IgD-negative memory B cell (primary cell): ENCODE measurements around the gene AMIGO1. TPM values are rescaled to one million over a fixed set of nuclear protein-coding genes. Genes with fewer than 3 reads are reported as not detected.

Experiments used
- H3K27ac Mint-ChIP-seq, 3 donors: one replicate each; pipeline ENCODE4 v1.8.0; 2020 to 2022; ENCODE audit warnings: mild to moderate bottlenecking in 3 of 3, mixed read lengths in 3 of 3, moderate library complexity in 1 of 3
- H3K27me3 Mint-ChIP-seq: one replicate; pipeline ENCODE4 v1.8.0; 2021; ENCODE audit warnings: mixed read lengths
- H3K36me3 Mint-ChIP-seq: one replicate; pipeline ENCODE4 v1.8.0; 2020; ENCODE audit warnings: mild to moderate bottlenecking, mixed read lengths
- H3K4me1 Mint-ChIP-seq, 3 donors: one replicate each; pipeline ENCODE4 v1.8.0; 2020 to 2022; ENCODE audit warnings: mixed read lengths in 3 of 3, mild to moderate bottlenecking in 1 of 3
- H3K4me3 Mint-ChIP-seq, 4 donors: one replicate each; pipeline ENCODE4 v1.8.0; 2020 to 2022; ENCODE audit warnings: mild to moderate bottlenecking in 4 of 4, mixed read lengths in 4 of 4, moderate library complexity in 3 of 4
- H3K9me3 Mint-ChIP-seq, 3 donors: one replicate each; pipeline ENCODE4 v1.8.0; 2020 to 2021; ENCODE audit warnings: mixed read lengths in 3 of 3, mild to moderate bottlenecking in 1 of 3
- polyA plus RNA-seq: library from polyadenylated mRNA; unstranded; fragments of 300-500 nt; fragmentation: Illumina TruSeq; gene quantifications from one replicate; pipeline ENCODE4 v1.2.3, GENCODE V29; 2021

AMIGO1 gene
- polyA plus RNA-seq, 1 donor from 2014 or later: 0.88 TPM

DNA sequence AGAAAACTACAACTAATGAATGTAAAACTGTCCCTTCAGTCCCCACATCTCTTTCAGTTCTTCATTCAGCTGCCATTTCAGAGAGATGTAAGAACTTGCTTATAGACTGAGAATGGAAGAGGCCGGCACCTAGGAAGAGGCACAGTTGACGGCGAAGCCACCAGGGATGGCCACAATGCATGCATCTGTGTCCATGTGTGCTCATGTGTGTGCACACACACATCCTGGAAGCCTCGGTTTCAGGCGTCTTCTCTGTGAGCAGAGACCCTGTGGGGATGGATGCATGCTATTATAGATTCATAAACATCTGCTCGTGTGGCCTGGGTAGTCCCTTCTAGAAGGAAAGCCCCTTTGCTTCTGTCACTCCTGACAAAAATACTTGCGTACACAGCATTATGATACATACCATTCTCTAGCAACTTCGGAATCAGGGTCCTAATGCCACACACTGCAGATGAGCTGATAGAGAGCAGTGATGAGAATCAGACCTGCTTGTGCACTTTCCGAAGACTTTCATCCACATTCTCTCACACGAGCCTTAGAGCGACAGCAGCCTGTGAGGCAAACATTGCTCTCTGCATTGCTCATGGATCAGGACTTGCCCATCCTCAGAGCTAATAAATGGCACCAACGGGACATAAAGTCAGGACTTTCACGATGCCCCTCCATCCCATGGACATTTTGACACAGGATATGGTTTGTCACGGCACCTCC, 17.7 kb upstream of the AMIGO1 start:
- peaks cover 0 to 6% (median 2%) of the 10 kb centered on the region in 3 donors for H3K4me1 Mint-ChIP-seq
- no peaks in the 10 kb centered on the region for H3K9me3 Mint-ChIP-seq
- no peak overlapping the region for H3K27ac Mint-ChIP-seq
- H3K4me3 Mint-ChIP-seq: no peak overlapping the region
- H3K27me3 Mint-ChIP-seq: peaks cover 7% of the 10 kb centered on the region
- no peaks in the 10 kb centered on the region for H3K36me3 Mint-ChIP-seq

- Mint-ChIP-seq H3K9me3 (no peaks in the 10 kb centered on the region), H3K4me3 (no peak overlapping the region), H3K27me3 (peaks cover 12% of the 10 kb centered on the region), H3K4me1 (peaks cover 0 to 6% (median 0%) of the 10 kb centered on the region in 3 donors), H3K27ac (no peak overlapping the region), H3K36me3 (no peaks in the 10 kb centered on the region)
Measured at GRCh38 chr1:109523706-109524105, 14.2 kb upstream of the AMIGO1 start.

GRCh38 chr1:109522026-109522425, 12.5 kb upstream of the AMIGO1 start:
- Mint-ChIP-seq H3K4me3 (no peak overlapping the region), H3K36me3 (no peaks in the 10 kb centered on the region), H3K27me3 (peaks cover 10% of the 10 kb centered on the region), H3K9me3 (no peaks in the 10 kb centered on the region), H3K27ac (no peak overlapping the region), H3K4me1 (peaks cover 0 to 1% (median 0%) of the 10 kb centered on the region in 3 donors)

GRCh38 chr1:109521002-109521951, 11.8 kb upstream of the AMIGO1 start:
- peaks cover 10% of the 10 kb centered on the region for H3K27me3 Mint-ChIP-seq
- H3K9me3 Mint-ChIP-seq: no peaks in the 10 kb centered on the region
- H3K27ac Mint-ChIP-seq: no peak overlapping the region
- H3K4me3 Mint-ChIP-seq: no peak overlapping the region
- H3K4me1 Mint-ChIP-seq: no peaks in the 10 kb centered on the region
- no peaks in the 10 kb centered on the region for H3K36me3 Mint-ChIP-seq

DNA sequence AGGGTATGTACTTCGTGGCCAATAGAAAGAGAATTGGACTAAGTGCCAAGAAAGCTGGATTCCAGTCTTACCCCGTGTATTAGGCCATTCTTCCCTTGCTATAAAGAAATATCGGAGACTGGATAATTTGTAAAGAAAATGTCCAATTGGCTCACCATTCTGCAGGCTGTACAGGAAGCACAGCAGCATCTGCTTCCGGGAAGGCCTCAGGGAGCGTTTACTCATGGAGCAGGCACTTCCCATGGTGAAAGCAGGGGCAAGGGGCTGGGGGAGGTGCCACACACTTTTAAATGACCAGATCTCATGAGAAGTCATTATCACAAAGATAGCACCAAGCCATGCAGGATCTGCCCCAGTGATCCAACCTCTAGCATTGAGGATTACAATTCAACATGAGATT, 7.8 kb upstream of the AMIGO1 start:
- H3K36me3 Mint-ChIP-seq: no peaks in the 10 kb centered on the region
- H3K27me3 Mint-ChIP-seq: peaks cover 7% of the 10 kb centered on the region
- H3K27ac Mint-ChIP-seq: no peak overlapping the region
- H3K4me1 Mint-ChIP-seq: peaks cover 0 to 2% (median 0%) of the 10 kb centered on the region in 3 donors
- no peaks in the 10 kb centered on the region for H3K9me3 Mint-ChIP-seq
- no peak overlapping the region for H3K4me3 Mint-ChIP-seq

GRCh38 chr1:109516872-109517271, 7.3 kb upstream of the AMIGO1 start:
- Mint-ChIP-seq H3K36me3 (no peaks in the 10 kb centered on the region), H3K4me3 (no peak overlapping the region), H3K27me3 (peaks cover 5% of the 10 kb centered on the region), H3K4me1 (peaks cover 0 to 2% (median 0%) of the 10 kb centered on the region in 3 donors), H3K27ac (no peak overlapping the region), H3K9me3 (no peaks in the 10 kb centered on the region)

GRCh38 chr1:109514846-109515245, 5.3 kb upstream of the AMIGO1 start:
- H3K36me3 Mint-ChIP-seq: no peaks in the 10 kb centered on the region
- no peaks in the 10 kb centered on the region for H3K9me3 Mint-ChIP-seq
- peaks cover 0 to 4% (median 3%) of the 10 kb centered on the region in 3 donors for H3K4me1 Mint-ChIP-seq
- H3K27ac Mint-ChIP-seq: no peak overlapping the region
- peaks cover 6% of the 10 kb centered on the region for H3K27me3 Mint-ChIP-seq
- H3K4me3 Mint-ChIP-seq: no peak overlapping the region

GRCh38 chr1:109513110-109513710, 3.7 kb upstream of the AMIGO1 start:
- H3K27me3 Mint-ChIP-seq: peaks cover 13% of the 10 kb centered on the region
- H3K27ac Mint-ChIP-seq: no peak overlapping the region
- H3K4me3 Mint-ChIP-seq: peak overlapping the region in 1 of 4 donors; percentile 43
- H3K4me1 Mint-ChIP-seq: peaks cover 3 to 11% (median 7%) of the 10 kb centered on the region in 3 donors
- H3K9me3 Mint-ChIP-seq: no peaks in the 10 kb centered on the region
- no peaks in the 10 kb centered on the region for H3K36me3 Mint-ChIP-seq

DNA sequence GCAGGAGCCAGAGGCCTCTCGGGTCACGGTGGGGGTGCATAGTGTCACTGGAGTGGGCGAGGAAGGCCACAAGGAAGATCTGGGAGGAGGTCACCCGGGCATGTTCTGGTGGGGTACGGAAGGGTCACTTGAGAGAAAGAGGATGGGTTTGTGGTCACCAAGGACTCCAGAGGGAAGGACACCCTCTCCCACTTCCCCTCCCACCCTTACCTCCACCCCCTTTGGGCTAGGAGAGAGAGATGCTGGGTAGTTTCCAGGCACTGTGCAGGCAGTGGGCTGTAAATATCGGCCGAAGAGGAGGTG, 703 bp downstream of the AMIGO1 start:
- Mint-ChIP-seq H3K27ac (peak overlapping the region in 1 of 3 donors; percentile 91), H3K27me3 (peaks cover 13% of the 10 kb centered on the region), H3K4me3 (peak overlapping the region; percentile 81 to 93 (median 88)), H3K9me3 (no peaks in the 10 kb centered on the region), H3K36me3 (no peaks in the 10 kb centered on the region), H3K4me1 (peaks cover 7 to 14% (median 10%) of the 10 kb centered on the region in 3 donors)

DNA sequence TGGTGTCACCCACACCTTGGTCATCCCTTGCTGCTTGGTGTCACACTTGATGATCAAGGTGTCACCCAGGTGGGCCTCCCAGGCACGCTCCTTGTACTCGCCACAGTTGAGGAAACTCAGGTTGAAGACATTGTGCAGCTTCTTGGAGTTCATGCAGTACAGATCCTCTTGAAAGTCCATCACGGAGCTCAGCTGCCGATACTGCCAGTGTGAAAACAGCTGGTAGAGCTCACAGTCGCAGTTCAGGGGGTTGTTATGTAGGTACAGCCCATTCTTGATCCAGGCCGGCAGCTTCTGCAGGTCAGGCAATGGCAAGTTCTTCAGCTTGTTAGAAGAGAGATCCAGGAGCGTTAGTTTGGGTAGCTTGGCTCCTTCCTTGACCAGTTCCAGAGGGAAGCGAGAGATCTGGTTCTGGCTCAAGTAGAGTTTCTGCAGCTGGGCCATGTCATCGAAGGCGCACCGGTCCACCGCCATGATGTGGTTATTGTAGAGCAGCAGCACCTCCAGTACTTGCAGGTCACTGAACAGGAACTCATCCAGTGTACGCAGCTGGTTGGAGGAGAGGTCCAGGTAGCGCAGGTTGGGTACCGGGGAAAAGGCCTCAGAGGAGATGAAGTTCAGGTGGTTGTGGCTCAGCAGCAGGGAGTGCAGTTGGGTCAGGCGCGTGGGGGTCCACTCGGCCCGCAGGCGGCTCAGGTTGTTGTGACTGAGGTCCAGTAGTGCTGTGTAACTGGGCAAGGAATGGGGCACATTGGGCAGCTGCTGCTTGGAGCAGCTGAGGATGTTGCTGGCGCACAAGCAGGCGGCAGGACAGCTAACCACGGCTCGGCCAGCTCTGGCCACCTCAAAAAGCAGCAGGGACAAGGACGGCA, 1.3 kb downstream of the AMIGO1 start:
- Mint-ChIP-seq H3K27me3 (peaks cover 13% of the 10 kb centered on the region), H3K9me3 (no peaks in the 10 kb centered on the region), H3K36me3 (no peaks in the 10 kb centered on the region), H3K27ac (peak overlapping the region in 1 of 3 donors; percentile 91), H3K4me3 (peak overlapping the region; percentile 81 to 93 (median 88)), H3K4me1 (peaks cover 7 to 14% (median 10%) of the 10 kb centered on the region in 3 donors)

GRCh38 chr1:109504974-109505373, 4.6 kb downstream of the AMIGO1 start:
- H3K9me3 Mint-ChIP-seq: no peaks in the 10 kb centered on the region
- peaks cover 12 to 19% (median 13%) of the 10 kb centered on the region in 3 donors for H3K4me1 Mint-ChIP-seq
- H3K27me3 Mint-ChIP-seq: peaks cover 7% of the 10 kb centered on the region
- H3K36me3 Mint-ChIP-seq: no peaks in the 10 kb centered on the region
- no peak overlapping the region for H3K27ac Mint-ChIP-seq
- H3K4me3 Mint-ChIP-seq: peak overlapping the region in 1 of 4 donors; percentile 54

GRCh38 chr1:109503935-109504334, 5.6 kb downstream of the AMIGO1 start:
- peaks cover 7 to 19% (median 13%) of the 10 kb centered on the region in 3 donors for H3K4me1 Mint-ChIP-seq

DNA sequence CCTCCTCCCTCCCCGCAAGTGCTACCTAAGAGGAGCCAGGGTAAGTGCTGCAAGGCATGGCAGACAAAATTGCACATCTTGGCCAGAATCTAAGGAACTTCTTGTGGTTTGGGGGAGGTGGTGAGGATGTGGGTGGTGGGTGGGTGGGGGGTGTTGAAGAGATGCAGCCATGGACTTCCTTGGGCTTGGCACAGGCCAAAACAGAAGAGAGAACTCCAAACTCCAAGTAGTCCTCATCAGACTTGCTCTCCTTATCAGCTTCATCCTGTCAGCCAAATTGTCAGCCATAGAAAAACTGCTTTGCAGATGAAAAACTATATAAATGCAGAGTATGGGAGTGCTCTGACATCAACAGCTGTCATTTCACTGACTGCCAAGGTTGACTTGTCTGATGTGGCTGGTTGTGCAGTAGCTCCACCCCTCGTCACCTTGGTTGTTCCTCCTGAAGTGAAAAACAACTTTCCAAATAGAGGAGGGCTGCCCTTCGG, 7.1 kb downstream of the AMIGO1 start:
- no peaks in the 10 kb centered on the region for H3K36me3 Mint-ChIP-seq
- H3K4me3 Mint-ChIP-seq: peak overlapping the region in 3 of 4 donors; percentile 16 to 67 (median 32)
- peak overlapping the region in 1 of 3 donors; percentile 31 for H3K27ac Mint-ChIP-seq
- H3K9me3 Mint-ChIP-seq: no peaks in the 10 kb centered on the region
- H3K27me3 Mint-ChIP-seq: no peaks in the 10 kb centered on the region
- peaks cover 8 to 18% (median 14%) of the 10 kb centered on the region in 3 donors for H3K4me1 Mint-ChIP-seq

More at GRCh38 chr1:109503935-109504334, 5.6 kb downstream of the AMIGO1 start:
- Mint-ChIP-seq H3K4me3 (no peak overlapping the region), H3K9me3 (no peaks in the 10 kb centered on the region), H3K27ac (peak overlapping the region in 1 of 3 donors; percentile 64), H3K27me3 (peaks cover 4% of the 10 kb centered on the region), H3K36me3 (no peaks in the 10 kb centered on the region)
